ENCODE data around the gene TSKU. TPM values are rescaled to one million over a fixed set of nuclear protein-coding genes. Genes with fewer than 3 reads are reported as not detected.

The TSKU gene
- total RNA-seq, 1 donor from 2014 or later, result 59.5 TPM

- TF ChIP-seq CTCF (IDR thresholded peaks at IDR 0.05; ENCODE audit: insufficient read depth, low read length, poor library complexity, severe bottlenecking), result no peak
- no peak for DNase-seq (ENCODE audit: low read depth)
- H3K4me3 ChIP-seq (ENCODE audit: low read depth, low read length), result no peak overlapping the region
- H3K27me3 ChIP-seq (ENCODE audit: control insufficient read depth, insufficient read depth, low read length), result no peaks in the 10 kb centered on the region
- no peaks in the 10 kb centered on the region for H3K36me3 ChIP-seq (ENCODE audit: control insufficient read depth, insufficient read depth, low read length)
These were observed 22.2 kb downstream of the TSKU start for GRCh38 chr11:76805206-76805913.

- H3K27me3 ChIP-seq (ENCODE audit: control insufficient read depth, insufficient read depth, low read length), result no peaks in the 10 kb centered on the region
- TF ChIP-seq CTCF (IDR thresholded peaks at IDR 0.05; ENCODE audit: insufficient read depth, low read length, poor library complexity, severe bottlenecking), result no peak
- no peak overlapping the region for H3K4me3 ChIP-seq (ENCODE audit: low read depth, low read length)
- no peaks in the 10 kb centered on the region for H3K36me3 ChIP-seq (ENCODE audit: control insufficient read depth, insufficient read depth, low read length)
- no peak for DNase-seq (ENCODE audit: low read depth)
These were observed 23.0 kb downstream of the TSKU start for GRCh38 chr11:76806131-76806530.

GRCh38 chr11:76806608-76807205 lies 23.6 kb downstream of the TSKU start:
- no peaks in the 10 kb centered on the region for H3K36me3 ChIP-seq (ENCODE audit: control insufficient read depth, insufficient read depth, low read length)
- H3K27me3 ChIP-seq (ENCODE audit: control insufficient read depth, insufficient read depth, low read length), result no peaks in the 10 kb centered on the region
- no peak for DNase-seq (ENCODE audit: low read depth)
- no peak overlapping the region for H3K4me3 ChIP-seq (ENCODE audit: low read depth, low read length)
- no peak for TF ChIP-seq CTCF (IDR thresholded peaks at IDR 0.05; ENCODE audit: insufficient read depth, low read length, poor library complexity, severe bottlenecking)

- Histone ChIP-seq H3K27me3 (ENCODE audit: control insufficient read depth, insufficient read depth, low read length) (no peaks in the 10 kb centered on the region), H3K4me3 (ENCODE audit: low read depth, low read length) (no peak overlapping the region), H3K36me3 (ENCODE audit: control insufficient read depth, insufficient read depth, low read length) (no peaks in the 10 kb centered on the region)
- DNase-seq (ENCODE audit: low read depth), result no peak
- peak; percentile 81 for TF ChIP-seq CTCF (IDR thresholded peaks at IDR 0.05; ENCODE audit: insufficient read depth, low read length, poor library complexity, severe bottlenecking)
These were observed 24.2 kb downstream of the TSKU start for GRCh38 chr11:76807206-76807875.

- no peak for DNase-seq (ENCODE audit: low read depth)
These were observed 25.0 kb downstream of the TSKU start for GRCh38 chr11:76808171-76808570.

More at GRCh38 chr11:76808171-76808570, 25.0 kb downstream of the TSKU start:
- no peaks in the 10 kb centered on the region for H3K36me3 ChIP-seq (ENCODE audit: control insufficient read depth, insufficient read depth, low read length)
- H3K4me3 ChIP-seq (ENCODE audit: low read depth, low read length), result no peak overlapping the region
- no peak for TF ChIP-seq CTCF (IDR thresholded peaks at IDR 0.05; ENCODE audit: insufficient read depth, low read length, poor library complexity, severe bottlenecking)
- H3K27me3 ChIP-seq (ENCODE audit: control insufficient read depth, insufficient read depth, low read length), result no peaks in the 10 kb centered on the region
